ENCODE measurements around the gene IFNAR2.

Gene IFNAR2

GRCh38 chr21:33256019-33256418 lies 26.3 kb downstream of the IFNAR2 start:
- no peak overlapping the region for H2AFZ ChIP-seq (ENCODE audit: low read length, unreplicated experiment)
- H3K79me2 ChIP-seq (ENCODE audit: control insufficient read depth, insufficient read depth, low read length, unreplicated experiment) = no peaks in the 10 kb centered on the region
- H3K27me3 ChIP-seq (ENCODE audit: insufficient read depth, low read length) = no peaks in the 10 kb centered on the region
- H3K4me3 ChIP-seq (ENCODE audit: low read depth, low read length) = no peak overlapping the region
- no peak overlapping the region for H3K27ac ChIP-seq (ENCODE audit: low read depth, low read length)
- H3K36me3 ChIP-seq (ENCODE audit: insufficient read depth, low read length) = peaks cover 22% of the 10 kb centered on the region
- no peaks in the 10 kb centered on the region for H3K4me1 ChIP-seq (ENCODE audit: control insufficient read depth, insufficient read depth, low read length, unreplicated experiment)

- H3K4me3 ChIP-seq (ENCODE audit: low read depth, low read length) = no peak overlapping the region
- H3K79me2 ChIP-seq (ENCODE audit: control insufficient read depth, insufficient read depth, low read length, unreplicated experiment) = no peaks in the 10 kb centered on the region
- H3K27me3 ChIP-seq (ENCODE audit: insufficient read depth, low read length) = no peaks in the 10 kb centered on the region
- no peak overlapping the region for H2AFZ ChIP-seq (ENCODE audit: low read length, unreplicated experiment)
- H3K27ac ChIP-seq (ENCODE audit: low read depth, low read length) = no peak overlapping the region
- H3K4me1 ChIP-seq (ENCODE audit: control insufficient read depth, insufficient read depth, low read length, unreplicated experiment) = no peaks in the 10 kb centered on the region
- H3K36me3 ChIP-seq (ENCODE audit: insufficient read depth, low read length) = peaks cover 22% of the 10 kb centered on the region
Measured at GRCh38 chr21:33257094-33257803, 27.5 kb downstream of the IFNAR2 start.

DNA sequence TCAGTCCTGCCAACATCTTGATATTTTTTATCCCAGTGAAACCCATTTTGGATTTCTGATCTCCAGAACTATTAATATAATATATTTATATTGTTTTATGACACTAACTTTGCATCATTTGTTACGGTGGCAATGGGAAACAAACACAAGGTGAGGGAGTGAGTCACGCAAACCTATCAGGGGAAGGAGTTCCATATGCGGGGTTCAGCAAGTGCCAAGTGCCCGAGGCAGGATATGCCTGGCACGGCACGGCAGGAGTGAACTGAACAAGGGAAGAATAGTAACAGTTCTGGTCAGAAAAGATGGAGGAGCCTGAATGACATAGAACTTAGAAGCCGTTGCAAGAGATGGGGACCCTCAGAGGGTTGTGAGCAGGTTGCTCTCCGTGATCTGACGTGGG lies 28.7 kb downstream of the IFNAR2 start:
- no peak overlapping the region for H2AFZ ChIP-seq (ENCODE audit: low read length, unreplicated experiment)
- no peaks in the 10 kb centered on the region for H3K27me3 ChIP-seq (ENCODE audit: insufficient read depth, low read length)
- H3K27ac ChIP-seq (ENCODE audit: low read depth, low read length) = no peak overlapping the region
- H3K4me1 ChIP-seq (ENCODE audit: control insufficient read depth, insufficient read depth, low read length, unreplicated experiment) = no peaks in the 10 kb centered on the region
- no peak overlapping the region for H3K4me3 ChIP-seq (ENCODE audit: low read depth, low read length)
- H3K36me3 ChIP-seq (ENCODE audit: insufficient read depth, low read length) = peaks cover 15% of the 10 kb centered on the region; the same call in 1 of the 2 replicates
- H3K79me2 ChIP-seq (ENCODE audit: control insufficient read depth, insufficient read depth, low read length, unreplicated experiment) = no peaks in the 10 kb centered on the region

GRCh38 chr21:33259428-33259827 lies 29.7 kb downstream of the IFNAR2 start:
- Histone ChIP-seq H3K79me2 (ENCODE audit: control insufficient read depth, insufficient read depth, low read length, unreplicated experiment) (no peaks in the 10 kb centered on the region), H3K36me3 (ENCODE audit: insufficient read depth, low read length) (peaks cover 15% of the 10 kb centered on the region; the same call in 1 of the 2 replicates), H3K27me3 (ENCODE audit: insufficient read depth, low read length) (no peaks in the 10 kb centered on the region), H2AFZ (ENCODE audit: low read length, unreplicated experiment) (no peak overlapping the region), H3K4me1 (ENCODE audit: control insufficient read depth, insufficient read depth, low read length, unreplicated experiment) (no peaks in the 10 kb centered on the region), H3K27ac (ENCODE audit: low read depth, low read length) (no peak overlapping the region), H3K4me3 (ENCODE audit: low read depth, low read length) (no peak overlapping the region)

GRCh38 chr21:33259995-33260394 lies 30.3 kb downstream of the IFNAR2 start:
- Histone ChIP-seq H3K79me2 (ENCODE audit: control insufficient read depth, insufficient read depth, low read length, unreplicated experiment) (no peaks in the 10 kb centered on the region), H2AFZ (ENCODE audit: low read length, unreplicated experiment) (no peak overlapping the region), H3K27ac (ENCODE audit: low read depth, low read length) (no peak overlapping the region), H3K4me1 (ENCODE audit: control insufficient read depth, insufficient read depth, low read length, unreplicated experiment) (no peaks in the 10 kb centered on the region), H3K4me3 (ENCODE audit: low read depth, low read length) (no peak overlapping the region), H3K36me3 (ENCODE audit: insufficient read depth, low read length) (peaks cover 12% of the 10 kb centered on the region; the same call in 1 of the 2 replicates), H3K27me3 (ENCODE audit: insufficient read depth, low read length) (no peaks in the 10 kb centered on the region)

GRCh38 chr21:33261635-33262034 lies 31.9 kb downstream of the IFNAR2 start:
- peaks cover 6% of the 10 kb centered on the region for H3K4me1 ChIP-seq (ENCODE audit: control insufficient read depth, insufficient read depth, low read length, unreplicated experiment)
- no peaks in the 10 kb centered on the region for H3K79me2 ChIP-seq (ENCODE audit: control insufficient read depth, insufficient read depth, low read length, unreplicated experiment)
- H2AFZ ChIP-seq (ENCODE audit: low read length, unreplicated experiment) = no peak overlapping the region
- H3K27me3 ChIP-seq (ENCODE audit: insufficient read depth, low read length) = no peaks in the 10 kb centered on the region
- no peak overlapping the region for H3K27ac ChIP-seq (ENCODE audit: low read depth, low read length)
- peaks cover 3% of the 10 kb centered on the region; the same call in 1 of the 2 replicates for H3K36me3 ChIP-seq (ENCODE audit: insufficient read depth, low read length)
- no peak overlapping the region for H3K4me3 ChIP-seq (ENCODE audit: low read depth, low read length)

DNA sequence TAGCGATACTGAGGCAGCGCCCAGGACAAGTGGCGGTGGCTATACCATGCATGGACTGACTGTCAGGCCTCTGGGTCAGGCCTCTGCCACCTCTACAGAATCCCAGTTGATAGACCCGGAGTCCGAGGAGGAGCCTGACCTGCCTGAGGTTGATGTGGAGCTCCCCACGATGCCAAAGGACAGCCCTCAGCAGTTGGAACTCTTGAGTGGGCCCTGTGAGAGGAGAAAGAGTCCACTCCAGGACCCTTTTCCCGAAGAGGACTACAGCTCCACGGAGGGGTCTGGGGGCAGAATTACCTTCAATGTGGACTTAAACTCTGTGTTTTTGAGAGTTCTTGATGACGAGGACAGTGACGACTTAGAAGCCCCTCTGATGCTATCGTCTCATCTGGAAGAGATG lies 33.2 kb downstream of the IFNAR2 start:
- peaks cover 6% of the 10 kb centered on the region for H3K4me1 ChIP-seq (ENCODE audit: control insufficient read depth, insufficient read depth, low read length, unreplicated experiment)
- peaks cover 10% of the 10 kb centered on the region for H3K79me2 ChIP-seq (ENCODE audit: control insufficient read depth, insufficient read depth, low read length, unreplicated experiment)
- H3K4me3 ChIP-seq (ENCODE audit: low read depth, low read length) = no peak overlapping the region

DNA sequence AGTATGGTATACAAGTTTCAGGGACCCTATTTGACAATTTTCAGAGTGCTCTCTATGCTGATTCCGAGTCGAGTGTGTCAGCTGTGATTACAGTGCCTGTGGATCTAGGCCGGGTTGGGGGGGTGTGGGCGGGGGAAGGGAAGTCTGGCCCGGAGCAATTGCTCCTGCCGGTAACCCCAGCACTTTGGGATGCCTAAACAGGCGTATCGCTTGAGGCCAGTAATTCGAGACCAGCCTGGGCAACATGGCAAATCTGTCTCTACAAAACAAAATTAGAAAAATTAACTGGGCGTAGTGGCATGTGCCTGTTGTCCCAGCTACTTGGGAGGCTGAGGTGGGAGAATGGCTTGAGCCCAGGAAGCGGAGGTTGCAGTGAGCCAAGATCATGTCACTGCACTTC lies 34.8 kb downstream of the IFNAR2 start:
- peaks cover 8% of the 10 kb centered on the region; the same call in 1 of the 2 replicates for H3K36me3 ChIP-seq (ENCODE audit: insufficient read depth, low read length)
- H3K79me2 ChIP-seq (ENCODE audit: control insufficient read depth, insufficient read depth, low read length, unreplicated experiment) = peaks cover 12% of the 10 kb centered on the region
- no peaks in the 10 kb centered on the region for H3K27me3 ChIP-seq (ENCODE audit: insufficient read depth, low read length)
- H3K27ac ChIP-seq (ENCODE audit: low read depth, low read length) = no peak overlapping the region
- H3K4me3 ChIP-seq (ENCODE audit: low read depth, low read length) = no peak overlapping the region
- peaks cover 6% of the 10 kb centered on the region for H3K4me1 ChIP-seq (ENCODE audit: control insufficient read depth, insufficient read depth, low read length, unreplicated experiment)
- H2AFZ ChIP-seq (ENCODE audit: low read length, unreplicated experiment) = no peak overlapping the region

More for the DNA sequence above, 33.2 kb downstream of the IFNAR2 start:
- H3K36me3 ChIP-seq (ENCODE audit: insufficient read depth, low read length) = no peaks in the 10 kb centered on the region
- no peak overlapping the region for H2AFZ ChIP-seq (ENCODE audit: low read length, unreplicated experiment)
- H3K27me3 ChIP-seq (ENCODE audit: insufficient read depth, low read length) = no peaks in the 10 kb centered on the region
- no peak overlapping the region for H3K27ac ChIP-seq (ENCODE audit: low read depth, low read length)

GRCh38 chr21:33265664-33266049 lies 35.9 kb downstream of the IFNAR2 start:
- Histone ChIP-seq H2AFZ (ENCODE audit: low read length, unreplicated experiment) (peak overlapping the region; percentile 83), H3K36me3 (ENCODE audit: insufficient read depth, low read length) (peaks cover 8% of the 10 kb centered on the region; the same call in 1 of the 2 replicates), H3K4me1 (ENCODE audit: control insufficient read depth, insufficient read depth, low read length, unreplicated experiment) (peaks cover 6% of the 10 kb centered on the region), H3K79me2 (ENCODE audit: control insufficient read depth, insufficient read depth, low read length, unreplicated experiment) (peaks cover 12% of the 10 kb centered on the region), H3K27me3 (ENCODE audit: insufficient read depth, low read length) (no peaks in the 10 kb centered on the region), H3K4me3 (ENCODE audit: low read depth, low read length) (peak overlapping the region; percentile 83), H3K27ac (ENCODE audit: low read depth, low read length) (no peak overlapping the region)

DNA sequence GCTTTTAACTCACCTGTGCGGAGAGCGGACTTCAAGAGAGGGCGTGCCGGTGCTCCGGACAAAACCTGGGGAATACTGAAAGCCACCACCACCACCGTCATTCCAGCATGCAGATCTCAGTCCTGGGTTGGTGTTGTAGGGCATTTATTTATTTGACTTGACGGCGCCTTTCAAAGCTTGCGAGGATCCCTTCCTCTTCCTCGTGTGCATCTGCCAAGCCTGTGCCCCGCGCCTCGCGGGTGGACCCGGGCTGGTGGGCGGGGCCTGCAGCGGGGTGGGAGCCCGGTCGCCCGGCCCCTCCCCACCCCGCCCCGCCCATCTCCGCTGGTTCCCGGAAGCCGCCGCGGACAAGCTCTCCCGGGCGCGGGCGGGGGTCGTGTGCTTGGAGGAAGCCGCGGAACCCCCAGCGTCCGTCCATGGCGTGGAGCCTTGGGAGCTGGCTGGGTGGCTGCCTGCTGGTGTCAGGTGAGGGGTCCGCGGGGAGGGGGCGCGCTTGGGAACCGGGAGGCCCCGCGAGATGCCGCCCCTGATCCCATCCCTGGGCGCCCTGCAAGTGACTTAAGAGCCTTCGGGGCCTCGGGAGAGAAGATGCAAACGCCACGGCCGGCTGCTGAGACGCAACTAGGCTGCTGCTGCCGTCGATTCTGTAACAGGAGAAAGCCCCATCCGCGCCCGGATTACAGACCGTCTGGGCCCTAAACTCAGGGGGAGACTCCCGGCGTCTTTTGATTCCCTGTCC lies 36.5 kb downstream of the IFNAR2 start, which contains the start of gene IL10RB:
Gene IL10RB, plus strand, starts transcription at position 318 of the 739 bp plus-strand sequence. Its CDS starts 99 bp downstream, at position 417.
- Histone ChIP-seq H3K4me3 (ENCODE audit: low read depth, low read length) (peak within 1 kb of the TSS; percentile 83), H3K79me2 (ENCODE audit: control insufficient read depth, insufficient read depth, low read length, unreplicated experiment) (peaks cover 12% of the 10 kb centered on the region), H3K27ac (ENCODE audit: low read depth, low read length) (peak within 1 kb of the TSS; percentile 8; the same call in 1 of the 2 replicates), H3K4me1 (ENCODE audit: control insufficient read depth, insufficient read depth, low read length, unreplicated experiment) (peaks cover 6% of the 10 kb centered on the region), H3K27me3 (ENCODE audit: insufficient read depth, low read length) (no peaks in the 10 kb centered on the region), H3K36me3 (ENCODE audit: insufficient read depth, low read length) (peaks cover 8% of the 10 kb centered on the region; the same call in 1 of the 2 replicates), H2AFZ (ENCODE audit: low read length, unreplicated experiment) (peak within 1 kb of the TSS; percentile 83)
